Tibial artery (tissue), 4 donors: ENCODE measurements around the gene FARP2.
"Not testable (repeated sequence)": the region's sequence is repeated elsewhere in the genome, so short reads cannot be mapped to it uniquely, and the experiment has no call there.

Experiments used
- DNase-seq, 2 donors: peaks; one replicate each; pipeline ENCODE4 v3.0.0-alpha.2; 2019
- H3K27ac ChIP-seq, 2 donors: fragments of 200-600 bp; sonication (generic) in 1 of 2; 1 replicate in 1 of 2; 2 replicates in 1 of 2; pipeline ENCODE4 v1.5.1; 2018 to 2019; ENCODE audit warnings: mild to moderate bottlenecking in 1 of 2
- H3K27me3 ChIP-seq, 2 donors: fragments of 200-600 bp; sonication (generic) in 1 of 2; one replicate each; pipeline versions ENCODE4 v1.5.1 to v1.6.0; 2016 to 2019
- H3K36me3 ChIP-seq, 3 donors: fragments of 200-600 bp; sonication (generic) in 2 of 3; one replicate each; pipeline ENCODE4 v1.5.1; 2016 to 2019; ENCODE audit warnings: mild to moderate bottlenecking in 2 of 3
- H3K4me1 ChIP-seq, 4 donors: fragments of 200-600 bp; sonication (generic) in 2 of 4; 1 replicate in 3 of 4; 2 replicates in 1 of 4; pipeline ENCODE4 v1.5.1; 2016 to 2019
- H3K4me3 ChIP-seq, 2 donors: fragments of 200-600 bp; sonication (generic) in 1 of 2; 1 replicate in 1 of 2; 2 replicates in 1 of 2; pipeline ENCODE4 v1.5.1; 2018 to 2019; ENCODE audit warnings: mild to moderate bottlenecking in 2 of 2
- H3K9me3 ChIP-seq, 3 donors: fragments of 200-600 bp; sonication (generic) in 1 of 3; one replicate each; pipeline ENCODE4 v1.5.1; 2016 to 2019
- intact Hi-C: fragments of 100-400 bp; cut with DNase I; formaldehyde crosslinking; loops from one replicate; pipeline ENCODE4 v1.15.0; 2023; ENCODE audit warnings: low total_unique reads
- TF ChIP-seq, protein P1 (sequence below), 2 experiments: fragments of 200-600 bp in 1 of 2; fragments of 450-650 bp in 1 of 2; IDR thresholded peaks; one replicate each; pipeline ENCODE4 v1.5.1; 2017 to 2019; ENCODE audit warnings: antibody characterized with exemption in 2 of 2, mild to moderate bottlenecking in 1 of 2, moderate library complexity in 1 of 2

The FARP2 gene

DNA sequence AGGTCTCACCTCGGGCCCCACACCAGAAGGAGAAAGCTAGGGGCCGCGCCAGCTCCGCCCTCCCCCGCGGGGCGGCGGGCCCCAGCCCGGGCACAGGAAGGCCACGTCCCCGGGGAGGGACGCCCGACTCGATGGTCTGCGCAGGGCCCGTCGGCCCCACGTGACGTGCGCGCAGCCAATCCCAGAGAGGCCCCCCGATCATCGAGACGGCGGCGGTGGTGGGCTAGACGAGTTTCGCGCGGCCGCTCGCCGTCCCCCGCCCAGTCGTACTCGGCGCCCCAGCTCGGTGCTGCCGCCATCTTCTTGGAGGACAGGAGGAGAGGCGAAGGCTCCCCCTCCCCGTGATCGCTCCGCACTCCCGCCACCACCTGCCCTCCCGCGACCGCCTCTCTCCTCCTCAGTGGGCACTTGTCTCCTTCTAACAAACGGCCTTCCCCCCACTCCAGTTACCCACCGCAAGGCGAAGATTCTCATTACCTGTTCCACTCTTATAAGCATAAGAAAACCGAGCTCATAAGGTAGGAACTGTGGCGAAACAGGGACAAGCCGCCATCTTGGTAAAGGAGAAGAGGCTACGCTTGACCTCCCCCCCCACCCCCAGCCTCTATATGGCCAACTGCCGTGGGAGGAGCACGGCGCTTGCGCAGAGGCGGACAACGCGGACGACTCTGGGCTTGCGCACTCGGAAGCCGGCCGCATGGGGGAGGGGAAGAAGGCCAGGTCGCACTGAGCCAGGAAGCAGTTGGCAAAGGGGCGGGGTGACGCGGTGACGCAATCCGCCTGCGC is 40.8 kb upstream of the FARP2 start, which contains the start of gene HDLBP:
TSS of gene HDLBP (minus strand) at position 580 of the 786 bp plus-strand sequence. CDS start 48,803 bp downstream, outside the sequence.
- no peaks in the 10 kb centered on the region for H3K9me3 ChIP-seq
- peak within 1 kb of the TSS; percentile 96 to 99 for H3K4me3 ChIP-seq
- H3K27me3 ChIP-seq, result no peaks in the 10 kb centered on the region
- peak within 1 kb of the TSS; percentile 91 to 99 for H3K27ac ChIP-seq
- H3K36me3 ChIP-seq, result no peaks in the 10 kb centered on the region
- intact Hi-C loops, result loop anchor here (1.0 kb wide), 1 partner anchor 43 kb away; no protein-coding TSS in a partner anchor
- TF ChIP-seq, protein P1, sequence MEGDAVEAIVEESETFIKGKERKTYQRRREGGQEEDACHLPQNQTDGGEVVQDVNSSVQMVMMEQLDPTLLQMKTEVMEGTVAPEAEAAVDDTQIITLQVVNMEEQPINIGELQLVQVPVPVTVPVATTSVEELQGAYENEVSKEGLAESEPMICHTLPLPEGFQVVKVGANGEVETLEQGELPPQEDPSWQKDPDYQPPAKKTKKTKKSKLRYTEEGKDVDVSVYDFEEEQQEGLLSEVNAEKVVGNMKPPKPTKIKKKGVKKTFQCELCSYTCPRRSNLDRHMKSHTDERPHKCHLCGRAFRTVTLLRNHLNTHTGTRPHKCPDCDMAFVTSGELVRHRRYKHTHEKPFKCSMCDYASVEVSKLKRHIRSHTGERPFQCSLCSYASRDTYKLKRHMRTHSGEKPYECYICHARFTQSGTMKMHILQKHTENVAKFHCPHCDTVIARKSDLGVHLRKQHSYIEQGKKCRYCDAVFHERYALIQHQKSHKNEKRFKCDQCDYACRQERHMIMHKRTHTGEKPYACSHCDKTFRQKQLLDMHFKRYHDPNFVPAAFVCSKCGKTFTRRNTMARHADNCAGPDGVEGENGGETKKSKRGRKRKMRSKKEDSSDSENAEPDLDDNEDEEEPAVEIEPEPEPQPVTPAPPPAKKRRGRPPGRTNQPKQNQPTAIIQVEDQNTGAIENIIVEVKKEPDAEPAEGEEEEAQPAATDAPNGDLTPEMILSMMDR (IDR thresholded peaks at IDR 0.05), result peak; percentile 24 to 29
- DNase-seq, result peak; percentile 99 to 100
- peaks cover 0 to 70% (median 44%) of the 10 kb centered on the region in 4 donors for H3K4me1 ChIP-seq

DNA sequence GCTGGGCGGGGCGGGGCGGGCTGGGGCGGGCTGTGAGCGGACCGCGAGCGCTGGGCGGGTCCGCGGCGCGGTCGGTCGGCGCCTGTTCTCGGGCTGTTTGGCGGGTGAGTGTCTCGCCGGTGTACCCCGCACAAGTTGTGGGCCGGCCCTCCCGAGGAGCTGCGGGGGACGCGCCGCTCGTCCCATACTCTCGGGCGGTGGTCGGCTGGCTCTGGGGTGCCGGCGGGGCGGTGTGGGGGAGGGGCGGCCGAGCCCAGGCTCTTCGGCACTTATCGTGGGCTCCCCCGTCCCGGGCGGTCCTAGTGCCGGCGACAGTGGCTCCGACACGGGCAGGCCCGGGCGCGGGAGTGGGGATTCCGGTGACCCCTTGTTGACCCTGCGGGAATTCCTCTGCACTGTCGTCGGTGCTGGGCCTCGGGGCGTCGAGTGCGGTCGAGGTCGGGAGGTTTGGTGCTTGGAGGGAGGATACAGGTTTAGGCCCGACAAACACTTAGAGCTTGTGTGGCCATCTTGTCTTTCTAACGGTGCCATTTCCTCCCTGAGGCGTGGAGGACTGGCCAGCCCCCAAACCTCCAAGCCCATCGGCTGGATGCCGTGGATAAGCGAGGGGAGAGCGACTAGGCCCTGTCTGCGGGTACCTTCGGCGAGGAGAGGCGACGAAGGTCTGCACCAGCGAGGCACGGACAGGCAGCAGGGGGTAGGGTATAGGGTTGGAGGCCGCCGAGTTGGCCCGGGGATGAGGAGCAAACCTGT is 40.0 kb upstream of the FARP2 start, which contains the start of gene SEPTIN2:
TSS of gene SEPTIN2 (plus strand) at position 47 of the 753 bp plus-strand sequence. CDS start 8,308 bp downstream, outside the sequence.
- peak in 1 of 2 donors; percentile 68 for DNase-seq
- Histone ChIP-seq H3K27me3 (no peaks in the 10 kb centered on the region), H3K9me3 (no peaks in the 10 kb centered on the region), H3K36me3 (no peaks in the 10 kb centered on the region), H3K4me1 (peaks cover 0 to 71% (median 47%) of the 10 kb centered on the region in 4 donors), H3K27ac (peak within 1 kb of the TSS; percentile 91 to 99), H3K4me3 (peak within 1 kb of the TSS; percentile 96 to 99)
- intact Hi-C loops, result loop anchor here (1.0 kb wide), 1 partner anchor 44 kb away; no protein-coding TSS in a partner anchor
- TF ChIP-seq, protein P1 (IDR thresholded peaks at IDR 0.05), result no peak

DNA sequence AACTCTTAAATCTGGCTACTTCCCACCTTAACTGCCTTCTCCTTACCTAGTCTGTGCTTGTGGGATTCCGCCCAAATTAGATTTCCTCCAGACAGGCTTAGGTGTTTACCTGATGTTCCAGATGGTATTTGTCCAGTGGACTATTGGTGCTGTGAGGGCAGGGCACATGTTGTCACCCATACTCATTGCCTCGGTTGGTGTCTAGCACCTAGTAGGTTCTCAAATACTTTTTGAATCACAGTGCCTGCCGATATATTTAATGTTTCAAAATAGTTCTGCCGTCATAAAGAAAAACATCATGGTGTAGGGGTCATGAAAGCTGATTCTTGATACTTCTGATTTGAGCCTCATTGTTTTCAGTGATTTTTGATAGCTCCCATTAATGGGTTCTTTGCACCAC is 39.3 kb upstream of the FARP2 start:
- intact Hi-C loops, result no loop called here
- H3K4me3 ChIP-seq, result peak overlapping the region; percentile 96 to 99
- H3K9me3 ChIP-seq, result no peaks in the 10 kb centered on the region
- H3K27me3 ChIP-seq, result no peaks in the 10 kb centered on the region
- TF ChIP-seq, protein P1 (IDR thresholded peaks at IDR 0.05), result no peak
- H3K27ac ChIP-seq, result peak overlapping the region; percentile 91 to 99
- DNase-seq, result no peak
- peaks cover 0 to 75% (median 53%) of the 10 kb centered on the region in 4 donors for H3K4me1 ChIP-seq
- no peaks in the 10 kb centered on the region for H3K36me3 ChIP-seq

DNA sequence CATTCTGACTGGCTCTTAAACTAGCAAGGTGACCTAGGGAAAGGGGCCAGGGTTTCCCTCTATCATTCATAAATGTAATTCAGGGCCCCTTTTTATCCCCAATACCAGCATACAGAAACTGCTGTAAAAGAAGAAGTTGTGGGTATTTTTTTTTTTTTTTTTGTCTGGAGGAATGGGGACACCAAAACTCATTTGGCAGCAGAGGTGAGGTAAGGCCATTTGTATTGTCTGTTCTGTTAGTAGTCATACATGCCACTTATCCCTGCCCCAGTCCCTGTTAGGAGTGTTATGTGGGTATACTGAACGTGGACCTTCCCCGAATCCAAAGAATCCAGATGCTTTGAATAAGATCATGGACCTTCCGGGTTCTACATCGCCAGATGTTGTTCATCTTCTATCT is 38.7 kb upstream of the FARP2 start:
- TF ChIP-seq, protein P1 (IDR thresholded peaks at IDR 0.05), result no peak
- Histone ChIP-seq H3K27me3 (no peaks in the 10 kb centered on the region), H3K4me1 (peaks cover 0 to 80% (median 58%) of the 10 kb centered on the region in 4 donors), H3K36me3 (no peaks in the 10 kb centered on the region), H3K4me3 (peak overlapping the region; percentile 96 to 99), H3K9me3 (no peaks in the 10 kb centered on the region), H3K27ac (peak overlapping the region; percentile 91 to 99)
- DNase-seq, result no peak
- intact Hi-C loops, result no loop called here

DNA sequence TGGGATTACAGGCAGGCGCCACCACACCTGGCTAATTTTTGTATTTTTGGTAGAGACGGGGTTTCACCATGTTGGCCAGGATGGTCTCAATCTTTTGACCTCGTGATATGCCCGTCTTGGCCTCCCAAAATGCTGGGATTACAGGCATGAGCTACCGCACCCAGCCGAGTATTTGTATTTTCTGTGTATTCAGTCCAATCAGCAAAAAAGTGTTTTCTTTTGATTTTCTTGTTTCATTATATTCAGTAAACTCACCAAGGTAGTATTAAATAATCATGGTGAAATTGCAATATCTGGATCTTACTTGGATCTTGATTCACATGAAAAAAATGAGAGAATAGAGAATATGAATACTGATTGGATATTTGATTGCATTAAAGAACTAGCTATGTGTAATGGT is 37.3 kb upstream of the FARP2 start:
- H3K4me3 ChIP-seq, intact Hi-C loops, DNase-seq, H3K9me3 ChIP-seq, H3K27me3 ChIP-seq, H3K27ac ChIP-seq, H3K36me3 ChIP-seq: not testable (repeated sequence)
- H3K4me1 ChIP-seq, result peaks cover 0 to 78% (median 53%) of the 10 kb centered on the region in 4 donors
